Ramos (cell line): ENCODE data around the gene PHF3.

Experiments
- in situ Hi-C: fragments of 300-500 bp; cut with MboI; formaldehyde crosslinking; loops from one replicate; pipeline ENCODE4 v1.14.3; 2022; ENCODE audit warnings: low sequenced_read_pairs; ENCODE audit not compliant: unreplicated experiment

The PHF3 gene

GRCh38 chr6:63640062-63640461, 4.5 kb downstream of the PHF3 start:
- in situ Hi-C loops: no loop called here

- in situ Hi-C loops: no loop called here
Measured at GRCh38 chr6:63643862-63644261, 8.3 kb downstream of the PHF3 start.

- in situ Hi-C loops: no loop called here
Measured at GRCh38 chr6:63644668-63645326, 9.2 kb downstream of the PHF3 start.

GRCh38 chr6:63649269-63649668, 13.7 kb downstream of the PHF3 start:
- in situ Hi-C loops: no loop called here

GRCh38 chr6:63649847-63650265, 14.3 kb downstream of the PHF3 start:
- in situ Hi-C loops: no loop called here

GRCh38 chr6:63652980-63653379, 17.4 kb downstream of the PHF3 start:
- in situ Hi-C loops: no loop called here

- in situ Hi-C loops: no loop called here
Measured at GRCh38 chr6:63660757-63661156, 25.2 kb downstream of the PHF3 start.

- in situ Hi-C loops: no loop called here
Measured at GRCh38 chr6:63661769-63662168, 26.2 kb downstream of the PHF3 start.

- in situ Hi-C loops: no loop called here
Measured at GRCh38 chr6:63663147-63663955, 27.7 kb downstream of the PHF3 start.

- in situ Hi-C loops: no loop called here
Measured at GRCh38 chr6:63663956-63664281, 28.3 kb downstream of the PHF3 start.

- in situ Hi-C loops: no loop called here
Measured at GRCh38 chr6:63671098-63671754, 35.6 kb downstream of the PHF3 start.

GRCh38 chr6:63672582-63673129, 37.1 kb downstream of the PHF3 start:
- in situ Hi-C loops: no loop called here

- in situ Hi-C loops: no loop called here
Measured at GRCh38 chr6:63673692-63674091, 38.1 kb downstream of the PHF3 start.

- in situ Hi-C loops: no loop called here
Measured at GRCh38 chr6:63674635-63675034, 39.0 kb downstream of the PHF3 start.

GRCh38 chr6:63675138-63675537, 39.5 kb downstream of the PHF3 start:
- in situ Hi-C loops: no loop called here

GRCh38 chr6:63676412-63677114, 41.0 kb downstream of the PHF3 start:
- in situ Hi-C loops: no loop called here

- in situ Hi-C loops: no loop called here
Measured at GRCh38 chr6:63677282-63677681, 41.7 kb downstream of the PHF3 start.

GRCh38 chr6:63683071-63683603, 47.5 kb downstream of the PHF3 start:
- in situ Hi-C loops: no loop called here

GRCh38 chr6:63685446-63686379, 50.1 kb downstream of the PHF3 start:
- in situ Hi-C loops: no loop called here
